Upper lobe of left lung (tissue), 6 donors: Measurements from ENCODE around the gene RECK. TPM values are rescaled to one million over a fixed set of nuclear protein-coding genes. Genes with fewer than 3 reads are reported as not detected.
"Not testable (repeated sequence)": the region's sequence is repeated elsewhere in the genome, so short reads cannot be mapped to it uniquely, and the experiment has no call there.

Experiments
- ATAC-seq, 2 donors: fragments of 200-7000 bp; cut with Tn5 transposase; one replicate each; pipeline ENCODE4 v1.9.1; 2022; ENCODE audit warnings: mild to moderate bottlenecking in 2 of 2, moderate library complexity in 2 of 2; ENCODE audit not compliant: low FRiP score in 2 of 2
- DNase-seq, 2 donors: peaks; one replicate each; pipeline ENCODE4 v3.0.0-alpha.2; 2019 to 2020
- H3K27ac ChIP-seq, 4 donors: fragments of 200-600 bp; sonication (generic); one replicate each; pipeline ENCODE4 v1.5.1; 2016 to 2019
- H3K27me3 ChIP-seq, 4 donors: fragments of 200-600 bp; sonication (generic); one replicate each; pipeline ENCODE4 v1.5.1; 2017 to 2019
- H3K36me3 ChIP-seq, 4 donors: fragments of 200-600 bp; sonication (generic); one replicate each; pipeline ENCODE4 v1.5.1; 2016 to 2019
- H3K4me1 ChIP-seq, 4 donors: fragments of 200-600 bp; sonication (generic); one replicate each; pipeline ENCODE4 v1.5.1; 2018 to 2019
- H3K4me3 ChIP-seq, 4 donors: fragments of 200-600 bp; sonication (generic); one replicate each; pipeline ENCODE4 v1.5.1; 2017 to 2019; ENCODE audit warnings: mild to moderate bottlenecking in 2 of 4, moderate library complexity in 1 of 4
- H3K9me3 ChIP-seq, 4 donors: fragments of 200-600 bp; sonication (generic); one replicate each; pipeline ENCODE4 v1.5.1; 2018 to 2019
- EP300 ChIP-seq, 4 donors: sonication (generic); formaldehyde crosslinking; IDR thresholded peaks; one replicate each; pipeline ENCODE4 v1.5.1; 2017; ENCODE audit warnings: antibody characterized with exemption in 4 of 4, control low read depth in 2 of 4
- POLR2A ChIP-seq, 4 donors: fragments of 450-650 bp; IDR thresholded peaks; one replicate each; pipeline ENCODE4 v1.5.1; 2016 to 2017; ENCODE audit warnings: antibody characterized with exemption in 4 of 4, mild to moderate bottlenecking in 2 of 4
- POLR2AphosphoS5 ChIP-seq, 2 donors: sonication (generic); formaldehyde crosslinking; IDR thresholded peaks; one replicate each; pipeline ENCODE4 v1.5.1; 2017; ENCODE audit warnings: antibody characterized with exemption in 2 of 2
- WGBS, 2 donors: methylation state at CpG; one replicate each; pipeline ENCODE4 v1.1.5; 2017 to 2018; 5-methylcytosine and 5-hydroxymethylcytosine counted together
- total RNA-seq, 6 donors: library from RNA; depleted of rRNA in 4 of 6; stranded (reverse); fragments of >200 nt in 4 of 6; gene quantifications; one replicate each; pipeline versions ENCODE4 v1.1.0 to v1.2.1, GENCODE V29; 2016 to 2021
- TF ChIP-seq, protein P1 (sequence below), 6 experiments: fragments of 450-650 bp in 4 of 6; fragments of 200-600 bp in 2 of 6; sonication (generic) in 2 of 6; IDR thresholded peaks; one replicate each; pipeline ENCODE4 v1.5.1; 2016 to 2019; ENCODE audit warnings: antibody characterized with exemption in 6 of 6
- donor health status: DM: no; HTN: no; CAD: no; lungs with moderate emphysema.
- donor health status: DM: no; HTN: yes; CAD: no; lungs with severe emphysema.

Gene RECK
- total RNA-seq, 6 donors from 2014 or later: 8.4 to 17.6 (median 11.0) TPM

DNA sequence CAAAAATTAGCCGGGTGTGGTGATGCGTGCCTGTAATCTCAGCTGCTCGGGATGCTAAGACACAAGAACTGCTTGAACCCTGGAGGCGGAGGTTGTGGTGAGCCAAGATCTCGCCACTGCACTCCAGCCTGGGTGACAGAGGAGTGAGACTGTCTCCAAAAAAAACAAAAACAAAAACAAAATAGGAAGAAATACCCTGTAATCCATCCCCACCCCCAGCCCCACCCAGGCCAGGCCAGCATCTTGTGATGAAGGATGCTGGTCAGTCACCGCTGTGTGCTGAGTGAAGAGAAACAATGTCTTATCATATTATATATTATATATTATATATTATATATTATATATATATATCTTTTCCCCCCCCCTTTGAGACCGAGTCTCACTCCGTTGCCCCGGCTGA is 117.0 kb downstream of the RECK start:
- Histone ChIP-seq H3K4me3 (no peak overlapping the region), H3K9me3 (peaks cover 0 to 3% (median 0%) of the 10 kb centered on the region in 4 donors), H3K27me3 (no peaks in the 10 kb centered on the region), H3K36me3 (peaks cover 0 to 5% (median 2%) of the 10 kb centered on the region in 4 donors), H3K27ac (peak overlapping the region; percentile 31 to 81 (median 55)), H3K4me1 (peaks cover 31 to 66% (median 55%) of the 10 kb centered on the region in 4 donors)
- ATAC-seq (no peak), DNase-seq (no peak)
- 76 to 77% methylated on average over 9 of the region's 9 CpGs for WGBS, 2 donors
- TF ChIP-seq EP300 (IDR thresholded peaks at IDR 0.05) (no peak), POLR2AphosphoS5 (IDR thresholded peaks at IDR 0.05) (no peak), POLR2A (IDR thresholded peaks at IDR 0.05) (no peak)

DNA sequence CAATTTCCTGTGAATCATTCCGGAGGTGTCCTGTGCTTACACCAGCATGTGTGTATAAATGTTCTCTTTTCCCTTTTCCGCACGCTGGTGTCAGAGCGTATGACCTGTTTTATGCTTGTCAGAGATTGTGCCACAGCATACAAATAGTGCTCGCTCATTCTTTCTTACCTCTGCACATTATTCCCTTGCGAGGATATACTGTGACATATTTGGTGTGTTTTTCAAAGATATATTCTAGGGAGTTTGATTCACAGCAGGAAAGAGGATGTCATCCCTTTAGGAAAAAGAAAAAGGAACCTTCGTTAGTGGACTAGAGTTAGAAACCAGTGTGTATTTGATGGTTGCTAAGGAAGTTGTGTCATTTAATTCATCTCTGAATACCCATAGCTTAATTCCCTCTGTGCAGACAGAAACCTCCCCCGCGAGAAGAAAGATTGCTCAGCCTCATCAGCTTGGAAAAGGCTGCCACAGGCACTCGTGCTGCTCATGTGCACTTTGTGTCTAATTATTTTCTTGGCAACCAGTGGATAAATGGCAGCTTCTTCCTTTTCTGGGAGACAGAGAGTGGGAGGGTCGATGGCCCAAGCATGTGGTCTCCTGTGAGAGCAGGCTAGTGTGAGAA is 117.7 kb downstream of the RECK start:
- peaks cover 0 to 3% (median 0%) of the 10 kb centered on the region in 4 donors for H3K9me3 ChIP-seq
- H3K27ac ChIP-seq: peak overlapping the region; percentile 31 to 81 (median 55)
- DNase-seq (peak in 1 of 2 donors; percentile 64), ATAC-seq (peak in 1 of 2 donors; percentile 71)
- TF ChIP-seq, protein P1, sequence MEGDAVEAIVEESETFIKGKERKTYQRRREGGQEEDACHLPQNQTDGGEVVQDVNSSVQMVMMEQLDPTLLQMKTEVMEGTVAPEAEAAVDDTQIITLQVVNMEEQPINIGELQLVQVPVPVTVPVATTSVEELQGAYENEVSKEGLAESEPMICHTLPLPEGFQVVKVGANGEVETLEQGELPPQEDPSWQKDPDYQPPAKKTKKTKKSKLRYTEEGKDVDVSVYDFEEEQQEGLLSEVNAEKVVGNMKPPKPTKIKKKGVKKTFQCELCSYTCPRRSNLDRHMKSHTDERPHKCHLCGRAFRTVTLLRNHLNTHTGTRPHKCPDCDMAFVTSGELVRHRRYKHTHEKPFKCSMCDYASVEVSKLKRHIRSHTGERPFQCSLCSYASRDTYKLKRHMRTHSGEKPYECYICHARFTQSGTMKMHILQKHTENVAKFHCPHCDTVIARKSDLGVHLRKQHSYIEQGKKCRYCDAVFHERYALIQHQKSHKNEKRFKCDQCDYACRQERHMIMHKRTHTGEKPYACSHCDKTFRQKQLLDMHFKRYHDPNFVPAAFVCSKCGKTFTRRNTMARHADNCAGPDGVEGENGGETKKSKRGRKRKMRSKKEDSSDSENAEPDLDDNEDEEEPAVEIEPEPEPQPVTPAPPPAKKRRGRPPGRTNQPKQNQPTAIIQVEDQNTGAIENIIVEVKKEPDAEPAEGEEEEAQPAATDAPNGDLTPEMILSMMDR (IDR thresholded peaks at IDR 0.05): no peak
- TF ChIP-seq POLR2AphosphoS5 (IDR thresholded peaks at IDR 0.05) (peak in 1 of 2 donors; percentile 28), POLR2A (IDR thresholded peaks at IDR 0.05) (peak in 1 of 4 donors; percentile 26), EP300 (IDR thresholded peaks at IDR 0.05) (peak in 2 of 4 donors; percentile 34 to 78)
- H3K36me3 ChIP-seq: peaks cover 0 to 5% (median 2%) of the 10 kb centered on the region in 4 donors
- H3K4me1 ChIP-seq: peaks cover 24 to 59% (median 48%) of the 10 kb centered on the region in 4 donors
- H3K4me3 ChIP-seq: no peak overlapping the region
- 26 to 53% methylated on average over 11 of the region's 11 CpGs for WGBS, 2 donors
- H3K27me3 ChIP-seq: no peaks in the 10 kb centered on the region

DNA sequence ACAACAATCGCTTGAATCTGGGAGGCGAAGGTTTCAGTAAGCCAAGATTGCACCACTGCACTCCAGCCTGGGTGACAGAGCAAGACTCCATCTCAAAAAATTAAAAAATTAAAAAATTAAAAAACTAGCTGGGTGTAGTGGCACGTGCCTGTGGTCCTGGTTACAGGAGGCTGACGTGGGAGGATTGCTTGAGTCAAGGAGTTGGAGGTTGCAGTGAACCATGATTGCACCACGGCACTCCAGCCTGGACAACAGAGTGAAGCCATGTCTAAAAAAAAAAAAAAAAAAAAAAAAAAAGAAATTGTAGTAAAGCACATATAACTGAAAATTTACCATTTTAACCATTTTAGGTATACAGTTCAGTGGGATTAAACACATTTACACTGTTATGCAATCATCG is 119.4 kb downstream of the RECK start:
- 91 to 95% methylated on average over 6 of the region's 6 CpGs for WGBS, 2 donors
- Histone ChIP-seq H3K27ac (peak overlapping the region in 1 of 4 donors; percentile 81), H3K4me3 (no peak overlapping the region), H3K36me3 (peaks cover 0 to 5% (median 2%) of the 10 kb centered on the region in 4 donors), H3K27me3 (no peaks in the 10 kb centered on the region), H3K9me3 (peaks cover 0 to 3% (median 0%) of the 10 kb centered on the region in 4 donors), H3K4me1 (peaks cover 19 to 42% (median 35%) of the 10 kb centered on the region in 4 donors)
- TF ChIP-seq POLR2AphosphoS5 (IDR thresholded peaks at IDR 0.05) (no peak), POLR2A (IDR thresholded peaks at IDR 0.05) (no peak), EP300 (IDR thresholded peaks at IDR 0.05) (no peak)
- TF ChIP-seq, protein P1 (IDR thresholded peaks at IDR 0.05): no peak
- DNase-seq: no peak
- ATAC-seq: no peak

DNA sequence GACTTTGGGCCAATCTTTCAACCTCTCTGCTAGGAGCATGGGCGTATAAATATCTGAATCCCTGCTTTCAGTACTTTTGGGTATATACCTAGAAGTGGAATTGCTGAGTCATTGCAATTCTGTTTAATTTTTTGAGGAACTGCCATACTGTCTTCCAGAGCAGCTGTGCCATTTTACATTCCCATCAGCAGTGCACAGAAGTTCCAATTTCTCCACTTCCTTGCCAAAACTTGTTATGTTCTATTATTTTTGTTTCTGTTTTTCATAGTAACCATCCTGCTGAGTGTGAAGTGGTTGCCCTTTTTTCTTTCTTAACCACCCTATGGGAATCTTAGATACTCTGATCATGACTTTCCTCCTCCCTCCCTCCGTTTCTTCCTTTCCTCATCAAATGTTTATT is 121.4 kb downstream of the RECK start:
- DNase-seq: no peak
- peaks cover 0 to 3% (median 0%) of the 10 kb centered on the region in 4 donors for H3K9me3 ChIP-seq
- WGBS, 2 donors: 71 to 79% methylated on average over 2 of the region's 2 CpGs
- H3K36me3 ChIP-seq: peaks cover 0 to 5% (median 2%) of the 10 kb centered on the region in 4 donors
- peak; percentile 40 to 50 for ATAC-seq
- no peak overlapping the region for H3K4me3 ChIP-seq
- peaks cover 7 to 27% (median 23%) of the 10 kb centered on the region in 4 donors for H3K4me1 ChIP-seq
- H3K27me3 ChIP-seq: no peaks in the 10 kb centered on the region
- peak overlapping the region; percentile 46 to 67 (median 48) for H3K27ac ChIP-seq
- TF ChIP-seq POLR2A (IDR thresholded peaks at IDR 0.05) (no peak), POLR2AphosphoS5 (IDR thresholded peaks at IDR 0.05) (no peak)
- TF ChIP-seq, protein P1 (IDR thresholded peaks at IDR 0.05): no peak

DNA sequence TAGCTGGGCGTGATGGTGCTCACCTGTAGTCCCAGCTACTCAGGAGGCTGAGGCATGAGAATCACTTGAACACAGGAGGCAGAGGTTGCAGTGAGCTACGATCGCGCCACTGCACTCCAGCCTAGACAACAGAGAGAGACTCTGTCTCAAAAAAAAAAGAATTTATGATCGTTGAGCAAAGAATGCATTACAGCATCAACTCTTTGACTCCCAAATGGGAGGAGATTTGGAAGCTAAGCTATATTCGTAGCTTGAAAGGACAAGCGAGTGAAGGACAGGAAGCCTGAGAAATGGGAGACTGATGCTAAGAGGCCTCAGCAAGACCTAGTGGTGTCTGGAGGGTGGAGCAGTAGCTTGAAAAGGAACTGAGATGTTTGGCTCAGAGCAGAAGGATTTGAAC is 122.2 kb downstream of the RECK start:
- H3K27me3 ChIP-seq: no peaks in the 10 kb centered on the region
- ATAC-seq (peak in 1 of 2 donors; percentile 74), DNase-seq (no peak)
- 81 to 86% methylated on average over 7 of the region's 7 CpGs for WGBS, 2 donors
- H3K9me3 ChIP-seq: peaks cover 0 to 3% (median 0%) of the 10 kb centered on the region in 4 donors
- TF ChIP-seq EP300 (IDR thresholded peaks at IDR 0.05) (no peak), POLR2AphosphoS5 (IDR thresholded peaks at IDR 0.05) (no peak), POLR2A (IDR thresholded peaks at IDR 0.05) (no peak)
- TF ChIP-seq, protein P1 (IDR thresholded peaks at IDR 0.05): no peak
- H3K27ac ChIP-seq: peak overlapping the region; percentile 46 to 67 (median 48)
- no peak overlapping the region for H3K4me3 ChIP-seq
- H3K4me1 ChIP-seq: peaks cover 8 to 23% (median 22%) of the 10 kb centered on the region in 4 donors
- peaks cover 0 to 5% (median 2%) of the 10 kb centered on the region in 4 donors for H3K36me3 ChIP-seq

DNA sequence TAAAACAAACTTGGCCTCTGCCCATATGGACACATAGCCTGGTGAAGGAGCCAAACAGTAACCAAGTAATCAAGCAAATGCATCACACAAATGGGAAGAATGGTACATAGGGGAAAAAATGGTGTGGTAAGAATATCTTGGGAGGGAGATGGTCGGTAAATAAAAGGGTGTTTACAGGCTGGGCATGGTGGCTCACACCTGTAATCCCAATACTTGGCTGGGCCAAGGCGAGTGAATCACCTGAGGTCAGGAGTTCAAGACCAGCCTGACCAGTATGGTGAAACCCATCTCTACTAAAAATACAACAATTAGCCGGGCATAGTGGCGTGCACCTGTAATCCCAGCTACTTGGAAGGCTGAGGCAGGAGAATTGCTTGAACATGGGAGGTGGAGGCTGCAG is 122.8 kb downstream of the RECK start:
- peak overlapping the region in 2 of 4 donors; percentile 12 to 67 for H3K27ac ChIP-seq
- not testable (repeated sequence) for ATAC-seq, H3K9me3 ChIP-seq, DNase-seq, H3K36me3 ChIP-seq, H3K4me3 ChIP-seq, H3K27me3 ChIP-seq
- H3K4me1 ChIP-seq: peaks cover 3 to 17% (median 16%) of the 10 kb centered on the region in 4 donors
- 90 to 94% methylated on average over 4 of the region's 4 CpGs for WGBS, 2 donors

DNA sequence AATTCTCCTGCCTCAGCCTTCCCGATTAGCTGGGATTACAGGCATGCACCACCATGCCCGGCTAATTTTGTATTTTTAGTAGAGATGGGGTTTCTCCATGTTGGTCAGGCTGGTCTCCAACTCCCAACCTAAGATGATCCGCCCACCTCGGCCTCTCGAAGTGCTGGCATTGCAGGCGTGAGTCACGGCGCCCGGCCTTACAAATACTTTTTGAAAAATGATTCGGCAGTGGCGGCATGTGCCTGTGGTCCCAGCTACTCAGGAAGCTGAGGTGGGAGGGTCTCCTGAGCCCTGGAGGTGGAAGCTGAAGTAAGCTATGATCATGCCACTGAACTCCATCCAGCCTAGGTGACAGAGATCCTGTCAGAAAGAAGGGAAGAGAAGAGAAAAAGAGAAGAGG is 123.4 kb downstream of the RECK start:
- peaks cover 3 to 14% (median 11%) of the 10 kb centered on the region in 4 donors for H3K4me1 ChIP-seq
- not testable (repeated sequence) for H3K36me3 ChIP-seq, H3K4me3 ChIP-seq, H3K9me3 ChIP-seq, DNase-seq, H3K27ac ChIP-seq, ATAC-seq, H3K27me3 ChIP-seq
- 73 to 78% methylated on average over 11 of the region's 11 CpGs for WGBS, 2 donors
